SJSA1 (cell line): ENCODE results near the gene OR3A1. TPM values are rescaled to one million over a fixed set of nuclear protein-coding genes. Genes with fewer than 3 reads are reported as not detected.
"Not testable (repeated sequence)": the region's sequence is repeated elsewhere in the genome, so short reads cannot be mapped to it uniquely, and the experiment has no call there.

Source experiments
- DNase-seq, 2 experiments: peaks; one replicate each; pipeline ENCODE4 v3.0.0-alpha.2; 2015 to 2020; ENCODE audit warnings: low spot score in 2 of 2, low read depth in 1 of 2
- H3K27ac ChIP-seq: fragments of 250-450 bp; sonication (Bioruptor Pico); 2 replicates; pipeline ENCODE4 v1.5.1; 2020; ENCODE audit warnings: mild to moderate bottlenecking, moderate library complexity
- H3K27me3 ChIP-seq: fragments of 250-450 bp; sonication (Bioruptor Pico); replicated peaks from 2 replicates; pipeline ENCODE4 v1.5.1; 2020; ENCODE audit warnings: mild to moderate bottlenecking, moderate library complexity
- H3K36me3 ChIP-seq: fragments of 250-450 bp; sonication (Bioruptor Pico); 2 replicates; pipeline ENCODE4 v1.5.1; 2020; ENCODE audit warnings: mild to moderate bottlenecking
- H3K4me1 ChIP-seq: fragments of 250-450 bp; sonication (Bioruptor Pico); replicated peaks from 2 replicates; pipeline ENCODE4 v1.6.1; 2021; ENCODE audit warnings: mild to moderate bottlenecking
- H3K4me3 ChIP-seq: fragments of 250-450 bp; sonication (Bioruptor Pico); 2 replicates; pipeline ENCODE4 v1.5.1; 2020; ENCODE audit warnings: mild to moderate bottlenecking
- H3K9me3 ChIP-seq: fragments of 250-450 bp; sonication (Bioruptor Pico); replicated peaks from 2 replicates; pipeline ENCODE4 v1.5.1; 2020; ENCODE audit warnings: mild to moderate bottlenecking
- total RNA-seq: library from RNA; depleted of rRNA; stranded (reverse); fragments of >200 nt; shearing (Covaris generic); gene quantifications from 2 replicates; pipeline ENCODE4 v1.2.3, GENCODE V29; 2014; rRNA removed

Gene OR3A1
- total RNA-seq, 1 experiment from 2014 or later: not detected

- not testable (repeated sequence) for H3K4me1 ChIP-seq, H3K36me3 ChIP-seq, H3K4me3 ChIP-seq, H3K27me3 ChIP-seq, H3K9me3 ChIP-seq, DNase-seq, H3K27ac ChIP-seq
Measured at GRCh38 chr17:3249013-3249412, 49.1 kb downstream of the OR3A1 start.

GRCh38 chr17:3244841-3245240, 53.3 kb downstream of the OR3A1 start:
- not testable (repeated sequence) for H3K9me3 ChIP-seq, H3K27ac ChIP-seq, H3K36me3 ChIP-seq, DNase-seq, H3K27me3 ChIP-seq, H3K4me3 ChIP-seq, H3K4me1 ChIP-seq

- not testable (repeated sequence) for H3K4me3 ChIP-seq, H3K27ac ChIP-seq, H3K36me3 ChIP-seq, H3K9me3 ChIP-seq, H3K4me1 ChIP-seq, DNase-seq, H3K27me3 ChIP-seq
Measured at GRCh38 chr17:3241044-3241443, 57.1 kb downstream of the OR3A1 start.

Other genes starting within 250 kb of the OR3A1 start
- not detected in 2 replicates for gene OR1D5, start 234.8 kb downstream of the OR3A1 start, total RNA-seq
- gene OR1D2, start 193.9 kb downstream of the OR3A1 start, total RNA-seq: not detected in 2 replicates
- not detected in 2 replicates for gene OR1G1, start 170.8 kb downstream of the OR3A1 start, total RNA-seq
- gene OR1A2, start 100.8 kb downstream of the OR3A1 start, total RNA-seq: not detected in 2 replicates
- not detected in 2 replicates for gene OR1A1, start 90.7 kb downstream of the OR3A1 start, total RNA-seq
- not detected in 2 replicates for gene OR3A2, start 87.9 kb upstream of the OR3A1 start, total RNA-seq
- gene OR1E1, start 100.0 kb upstream of the OR3A1 start, total RNA-seq: not detected in 2 replicates
- not detected in 2 replicates for gene OR3A3, start 113.0 kb upstream of the OR3A1 start, total RNA-seq
- gene OR1E2, start 135.5 kb upstream of the OR3A1 start, total RNA-seq: not detected in 2 replicates
- not detected in 2 replicates for gene SPATA22, start 173.5 kb upstream of the OR3A1 start, total RNA-seq
- gene ASPA, start 177.6 kb upstream of the OR3A1 start, total RNA-seq: 0.18 TPM in 1 of 2 replicates, not detected in the other